ENCODE measurements around the gene MYBBP1A.

- no peak for TF ChIP-seq CTCF (conservative IDR thresholded peaks at IDR 0.05; ENCODE audit: low read depth, low read length)
- TF ChIP-seq EZH2phosphoT487 (IDR thresholded peaks at IDR 0.05; ENCODE audit: borderline replicate concordance, low read length) = no peak
Measured at GRCh38 chr17:4527134-4527533, 28.1 kb downstream of the MYBBP1A start.
